DMS153 treated with DMSO at 0.1 percent for 48 hours (cell line): ENCODE data around the gene STX17.

ENCODE experiments used
- DNase-seq: peaks from one replicate; lab custom pipeline; 2025; ENCODE audit not compliant: unreplicated experiment; lab: John Stamatoyannopoulos, UW

The STX17 gene

GRCh38 chr9:99905833-99906402 is 536 bp upstream of the STX17 start:
- DNase-seq, result no peak

DNA sequence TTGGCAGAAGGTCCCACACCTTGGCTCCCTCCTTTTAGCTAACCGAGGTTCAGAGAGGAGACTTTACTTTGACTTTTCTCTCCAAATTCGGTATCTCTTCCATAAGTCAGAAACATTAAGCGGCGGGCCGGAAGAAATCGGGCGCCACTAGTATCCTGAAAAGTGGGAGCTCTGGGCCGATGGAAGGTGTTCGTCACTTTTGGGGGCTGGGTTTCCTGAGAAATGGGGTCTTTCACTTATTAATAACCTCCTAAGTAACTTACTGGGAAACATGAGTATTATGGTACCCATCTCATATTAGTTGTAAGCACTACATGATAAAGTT is 716 bp downstream of the STX17 start:
- no peak for DNase-seq

GRCh38 chr9:99911600-99911999 is 5.1 kb downstream of the STX17 start:
- DNase-seq, result no peak

- no peak for DNase-seq
Observed at GRCh38 chr9:99916650-99917049, 10.2 kb downstream of the STX17 start.

GRCh38 chr9:99918134-99918533 is 11.7 kb downstream of the STX17 start:
- DNase-seq, result no peak

- no peak for DNase-seq
Observed at GRCh38 chr9:99919930-99920329, 13.5 kb downstream of the STX17 start.

DNA sequence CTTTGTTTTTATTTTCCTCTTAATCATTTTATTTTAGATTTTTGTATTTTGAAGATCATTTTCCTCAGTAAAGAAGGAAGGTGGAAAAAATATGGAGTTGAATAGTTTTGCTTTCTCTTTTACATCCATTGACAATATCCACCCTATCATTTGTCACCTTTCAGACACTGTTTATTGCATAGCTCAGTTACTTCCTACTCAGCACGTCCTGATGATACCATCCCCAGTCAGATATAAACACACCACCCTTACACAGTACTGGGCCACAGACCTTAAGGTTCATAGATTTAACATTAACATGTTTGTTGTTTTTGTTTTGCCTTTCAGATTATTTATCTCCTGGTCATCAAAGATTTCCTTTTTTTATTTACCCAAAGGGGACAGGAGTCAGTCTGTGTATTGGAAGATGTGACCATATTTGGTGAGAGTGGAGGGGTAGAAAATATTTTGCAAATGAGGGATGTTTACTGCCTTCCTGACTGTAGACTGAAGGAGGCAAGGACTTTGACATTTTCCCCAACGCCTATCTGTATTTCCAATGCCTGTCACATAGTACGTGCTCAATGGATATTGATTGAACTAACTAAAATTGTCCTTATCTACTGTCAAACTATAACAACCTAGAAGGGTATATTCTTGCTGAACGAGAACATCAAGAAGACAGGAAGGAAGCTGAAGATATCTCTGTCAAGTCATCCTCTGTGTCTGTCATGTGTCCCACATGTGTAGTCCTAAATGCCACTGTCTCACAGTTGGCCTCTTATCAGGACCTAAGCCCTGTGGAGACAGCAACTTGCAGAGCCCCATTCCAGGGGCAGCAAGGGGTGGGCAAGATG is 15.6 kb downstream of the STX17 start:
- DNase-seq, result no peak

- DNase-seq, result no peak
Observed at GRCh38 chr9:99922711-99923030, 16.2 kb downstream of the STX17 start.

DNA sequence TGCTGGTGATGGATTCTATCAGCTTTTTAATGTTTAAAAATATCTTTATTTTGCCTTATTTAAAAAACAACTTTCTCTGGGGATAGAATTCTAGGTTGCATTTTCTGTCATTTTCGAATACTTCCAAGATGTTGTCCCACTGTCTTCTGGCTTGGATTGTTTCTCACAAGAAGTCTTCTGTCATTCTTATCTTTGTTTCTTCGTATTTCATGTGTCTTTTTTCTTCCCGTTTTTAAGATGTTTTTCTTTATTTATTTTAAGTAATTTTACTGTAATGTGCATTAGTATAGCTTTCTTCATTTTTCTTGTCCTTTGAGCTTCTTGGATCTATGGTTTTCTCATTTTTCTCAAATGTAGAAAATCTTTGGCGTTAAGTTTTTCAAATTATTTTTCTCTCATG is 19.1 kb downstream of the STX17 start:
- DNase-seq, result no peak

GRCh38 chr9:99929652-99930051 is 23.2 kb downstream of the STX17 start:
- no peak for DNase-seq

- DNase-seq, result no peak
Observed at GRCh38 chr9:99931155-99931840, 24.8 kb downstream of the STX17 start.

DNA sequence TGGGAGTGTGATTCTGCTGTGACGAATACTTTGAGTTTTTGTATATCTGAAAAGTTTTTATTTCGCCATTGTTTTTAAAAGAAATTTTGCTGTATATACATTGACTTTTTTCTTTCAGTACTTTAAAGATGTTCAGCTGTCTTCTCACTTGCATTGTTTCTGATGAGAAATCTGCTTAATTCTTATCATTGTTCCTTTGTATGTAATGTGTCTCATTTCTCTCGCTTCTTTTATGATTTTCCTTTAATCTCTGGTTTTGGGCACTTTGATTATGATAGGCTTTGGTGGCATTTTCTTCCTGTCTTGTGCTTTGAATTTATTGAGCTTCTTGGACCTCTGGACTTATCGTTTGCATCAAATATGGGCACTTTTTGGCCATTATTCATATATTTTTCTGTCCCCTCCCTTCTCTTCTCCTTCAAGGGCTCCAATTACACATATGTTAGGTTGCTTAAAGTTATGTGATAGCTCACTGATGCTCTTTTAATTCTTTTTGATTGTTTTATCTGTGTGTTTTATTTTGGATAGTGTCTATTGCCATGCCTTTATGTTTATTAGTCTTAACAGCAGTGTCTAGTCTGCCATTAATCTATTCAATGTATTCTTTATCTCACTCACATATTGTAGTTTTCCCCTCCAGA is 30.6 kb downstream of the STX17 start:
- DNase-seq, result no peak

- DNase-seq, result no peak
Observed at GRCh38 chr9:99947395-99947794, 40.9 kb downstream of the STX17 start.

- DNase-seq, result no peak
Observed at GRCh38 chr9:99948482-99948881, 42.0 kb downstream of the STX17 start.

- DNase-seq, result peak; percentile 9
Observed at GRCh38 chr9:99948896-99949295, 42.4 kb downstream of the STX17 start.

GRCh38 chr9:99953861-99954507 is 47.5 kb downstream of the STX17 start:
- DNase-seq, result no peak

DNA sequence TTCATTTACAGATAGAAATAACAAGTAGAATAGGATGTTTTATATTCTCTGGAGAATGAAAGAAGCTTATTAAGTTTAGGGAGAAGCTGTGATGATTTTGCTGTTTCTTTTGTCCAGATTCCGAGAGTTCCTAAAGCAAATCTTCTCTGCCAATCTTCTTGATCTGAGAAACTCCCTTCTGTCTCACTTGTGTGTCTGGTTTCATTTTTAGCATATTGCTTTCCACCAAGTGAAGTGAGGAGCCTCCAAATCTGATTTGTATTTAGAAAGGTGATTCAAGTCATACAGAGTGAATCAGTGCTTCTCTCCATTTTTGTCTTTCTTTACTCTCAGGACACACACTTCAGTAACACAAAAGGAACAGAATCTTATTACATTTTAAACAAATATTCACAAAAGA is 48.4 kb downstream of the STX17 start:
- no peak for DNase-seq

DNA sequence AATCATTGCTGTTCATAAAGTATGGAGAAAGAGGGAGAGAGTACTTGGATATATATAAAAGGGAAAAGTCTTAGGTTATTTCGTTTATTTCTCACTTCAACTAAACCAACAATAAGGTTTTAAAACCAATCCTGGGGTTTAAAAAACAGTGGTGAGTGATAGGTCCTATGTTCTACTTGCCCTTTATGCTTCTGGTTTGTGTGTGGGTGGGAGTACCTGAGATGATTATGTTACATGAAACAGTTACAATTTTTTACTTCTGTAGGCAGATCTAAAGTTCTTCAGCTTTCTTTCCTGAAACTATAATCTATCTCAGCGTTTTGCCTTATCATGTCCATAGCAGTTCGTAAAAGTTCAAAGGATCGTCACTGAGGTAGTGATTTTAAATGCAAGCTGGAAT is 49.2 kb downstream of the STX17 start:
- DNase-seq, result no peak

DNA sequence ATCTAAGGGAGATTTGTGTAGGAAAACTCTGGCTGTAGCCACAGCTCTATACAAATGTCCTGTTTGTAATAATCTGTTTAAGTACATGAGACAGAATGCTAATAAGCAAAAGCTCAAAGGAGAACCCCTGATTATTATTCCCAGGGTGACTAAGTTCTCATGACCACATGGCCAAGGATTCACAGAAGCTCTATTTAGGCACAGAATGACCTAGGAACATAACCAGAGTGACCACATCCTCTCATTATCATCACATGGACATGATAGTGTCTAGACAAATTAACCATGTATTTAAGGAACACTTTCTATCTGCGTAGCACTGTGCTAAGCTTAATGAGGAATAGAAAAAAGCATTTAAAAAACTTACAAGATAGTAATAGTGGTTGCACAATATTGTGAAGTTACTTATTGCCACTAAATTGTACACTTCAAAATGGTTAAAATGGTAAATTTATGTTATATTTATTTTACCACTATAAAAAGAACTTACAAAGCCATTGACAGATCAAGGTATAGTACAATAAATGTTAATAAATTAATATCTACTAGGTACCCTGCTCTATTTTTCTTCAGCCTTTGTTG is 56.3 kb downstream of the STX17 start:
- no peak for DNase-seq

- DNase-seq, result no peak
Observed at GRCh38 chr9:99964336-99964735, 57.9 kb downstream of the STX17 start.

GRCh38 chr9:99966001-99966400 is 59.5 kb downstream of the STX17 start:
- DNase-seq, result no peak
